K562 (cell line): ENCODE data around the gene SH3YL1. TPM values are rescaled to one million over a fixed set of nuclear protein-coding genes. Genes with fewer than 3 reads are reported as not detected.

Experiments used
- CC2D1A ChIP-seq: fragments of 450-650 bp; IDR thresholded peaks from 2 replicates; pipeline ENCODE4 v1.6.1; 2017; ENCODE audit warnings: mild to moderate bottlenecking
- EGR1 ChIP-seq: fragments of 450-650 bp; conservative IDR thresholded peaks from 2 replicates; pipeline ENCODE4 v1.6.1; 2017; ENCODE audit warnings: mild to moderate bottlenecking
- ZKSCAN1 ChIP-seq: fragments of 150-350 bp; IDR thresholded peaks from 2 replicates; pipeline ENCODE4 v1.6.1; 2016; ENCODE audit warnings: low read depth, low read length
- polyA plus RNA-seq, 8 experiments: library from polyadenylated mRNA; depleted of rRNA in 4 of 8; stranded (reverse) in 5 of 8; unstranded in 3 of 8; fragments of >200 nt; fragmentation: Nextera tagmentation in 2 of 8; fragmentation: Illumina TruSeq in 1 of 8; extraction: Ambion mirVana in 2 of 8; extraction: Trizol in 1 of 8; gene quantifications; 2 replicates each; pipeline versions ENCODE4 v1.2.1 to v1.2.3, GENCODE V29; 2011 to 2014; ENCODE audit warnings: inconsistent platforms in 1 of 8, missing spikeins in 1 of 8
- total RNA-seq, 7 experiments: library from RNA; depleted of rRNA in 6 of 7; stranded (reverse); fragments of >200 nt in 6 of 7; fragmentation: Illumina TruSeq in 2 of 7; extraction: Trizol in 2 of 7; gene quantifications; 2 replicates each; pipeline versions ENCODE4 v1.2.1 to v1.2.3, GENCODE V29; 2011 to 2021; ENCODE audit warnings: low replicate concordance in 1 of 7
- TF ChIP-seq, protein P1 (sequence below): fragments of 450-650 bp; IDR thresholded peaks from 2 replicates; pipeline ENCODE4 v1.6.1; 2016; ENCODE audit warnings: borderline replicate concordance
- TF ChIP-seq, protein P2 (sequence below): fragments of 250-450 bp; sonication (Bioruptor Pico); IDR thresholded peaks from 2 replicates; pipeline ENCODE4 v1.4.0; 2020; ENCODE audit warnings: mild to moderate bottlenecking, moderate library complexity
- TF ChIP-seq, protein P3 (sequence below): sonication (generic); formaldehyde crosslinking; IDR thresholded peaks from 2 replicates; pipeline ENCODE4 v1.9.0; 2022; ENCODE audit warnings: mild to moderate bottlenecking, missing genetic modification reagents
- TF ChIP-seq, protein P4 (sequence below): fragments of 450-650 bp; IDR thresholded peaks from 2 replicates; pipeline ENCODE4 v1.6.1; 2016; ENCODE audit warnings: mild to moderate bottlenecking, moderate library complexity

Gene SH3YL1
- total and polyA plus RNA-seq, 9 of the 15 experiments (the other 6 are each of a cell fraction or from before 2014, with no cell fraction given): 3.9 to 7.8 (median 5.3) TPM

DNA sequence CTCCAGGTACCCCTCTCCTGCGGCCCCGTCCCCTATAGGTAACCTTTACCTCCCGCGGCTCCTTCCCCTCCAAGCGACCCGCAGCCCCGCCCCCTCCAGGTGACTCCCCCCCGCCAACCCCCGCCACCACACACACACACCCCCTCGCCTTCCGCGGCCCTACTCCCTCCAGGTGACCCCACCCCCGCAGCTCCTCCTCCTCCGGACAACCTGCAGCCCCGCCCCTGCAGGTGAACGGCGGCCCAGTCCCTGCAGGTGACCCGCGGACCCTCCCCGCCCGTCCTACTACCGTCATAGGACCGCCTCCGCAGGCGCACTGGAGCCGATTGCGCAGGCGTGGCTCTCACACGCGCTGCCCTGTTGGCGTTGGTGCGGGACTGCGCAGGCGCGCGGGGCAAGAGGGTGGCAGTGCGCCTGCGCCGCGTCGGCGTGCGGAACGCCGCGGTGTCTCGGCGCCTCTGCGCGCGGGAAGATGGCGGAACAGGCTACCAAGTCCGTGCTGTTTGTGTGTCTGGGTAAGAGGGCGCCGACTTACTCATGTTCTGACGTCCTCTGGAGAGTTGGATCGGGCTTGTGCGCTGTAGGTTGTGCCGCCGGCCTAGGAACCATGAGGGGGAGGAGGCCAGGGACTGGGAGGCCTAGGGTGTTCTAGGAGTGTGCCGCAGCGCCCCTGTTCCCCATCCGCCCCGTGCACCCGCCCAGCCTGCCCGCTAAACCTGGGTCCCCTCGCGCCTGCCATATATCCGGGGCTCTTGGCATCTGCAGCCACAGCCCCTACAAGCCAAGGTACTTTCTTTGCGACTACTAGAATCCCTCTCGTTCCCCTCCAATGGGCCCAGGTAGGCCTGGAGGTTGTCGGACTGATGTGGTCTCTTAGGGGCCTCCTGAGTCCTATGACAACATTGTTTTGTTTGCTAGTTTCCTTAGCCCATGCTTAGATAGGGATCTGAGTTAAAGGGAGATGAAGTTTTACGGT, 949 bp upstream of the SH3YL1 start, which contains the start of gene ACP1 (continued):
- TF ChIP-seq ZKSCAN1 (peak; percentile 56), CC2D1A (no peak), EGR1 (peak; percentile 87)
- TF ChIP-seq, protein P1, sequence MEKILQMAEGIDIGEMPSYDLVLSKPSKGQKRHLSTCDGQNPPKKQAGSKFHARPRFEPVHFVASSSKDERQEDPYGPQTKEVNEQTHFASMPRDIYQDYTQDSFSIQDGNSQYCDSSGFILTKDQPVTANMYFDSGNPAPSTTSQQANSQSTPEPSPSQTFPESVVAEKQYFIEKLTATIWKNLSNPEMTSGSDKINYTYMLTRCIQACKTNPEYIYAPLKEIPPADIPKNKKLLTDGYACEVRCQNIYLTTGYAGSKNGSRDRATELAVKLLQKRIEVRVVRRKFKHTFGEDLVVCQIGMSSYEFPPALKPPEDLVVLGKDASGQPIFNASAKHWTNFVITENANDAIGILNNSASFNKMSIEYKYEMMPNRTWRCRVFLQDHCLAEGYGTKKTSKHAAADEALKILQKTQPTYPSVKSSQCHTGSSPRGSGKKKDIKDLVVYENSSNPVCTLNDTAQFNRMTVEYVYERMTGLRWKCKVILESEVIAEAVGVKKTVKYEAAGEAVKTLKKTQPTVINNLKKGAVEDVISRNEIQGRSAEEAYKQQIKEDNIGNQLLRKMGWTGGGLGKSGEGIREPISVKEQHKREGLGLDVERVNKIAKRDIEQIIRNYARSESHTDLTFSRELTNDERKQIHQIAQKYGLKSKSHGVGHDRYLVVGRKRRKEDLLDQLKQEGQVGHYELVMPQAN: peak; percentile 83
- TF ChIP-seq, protein P2, sequence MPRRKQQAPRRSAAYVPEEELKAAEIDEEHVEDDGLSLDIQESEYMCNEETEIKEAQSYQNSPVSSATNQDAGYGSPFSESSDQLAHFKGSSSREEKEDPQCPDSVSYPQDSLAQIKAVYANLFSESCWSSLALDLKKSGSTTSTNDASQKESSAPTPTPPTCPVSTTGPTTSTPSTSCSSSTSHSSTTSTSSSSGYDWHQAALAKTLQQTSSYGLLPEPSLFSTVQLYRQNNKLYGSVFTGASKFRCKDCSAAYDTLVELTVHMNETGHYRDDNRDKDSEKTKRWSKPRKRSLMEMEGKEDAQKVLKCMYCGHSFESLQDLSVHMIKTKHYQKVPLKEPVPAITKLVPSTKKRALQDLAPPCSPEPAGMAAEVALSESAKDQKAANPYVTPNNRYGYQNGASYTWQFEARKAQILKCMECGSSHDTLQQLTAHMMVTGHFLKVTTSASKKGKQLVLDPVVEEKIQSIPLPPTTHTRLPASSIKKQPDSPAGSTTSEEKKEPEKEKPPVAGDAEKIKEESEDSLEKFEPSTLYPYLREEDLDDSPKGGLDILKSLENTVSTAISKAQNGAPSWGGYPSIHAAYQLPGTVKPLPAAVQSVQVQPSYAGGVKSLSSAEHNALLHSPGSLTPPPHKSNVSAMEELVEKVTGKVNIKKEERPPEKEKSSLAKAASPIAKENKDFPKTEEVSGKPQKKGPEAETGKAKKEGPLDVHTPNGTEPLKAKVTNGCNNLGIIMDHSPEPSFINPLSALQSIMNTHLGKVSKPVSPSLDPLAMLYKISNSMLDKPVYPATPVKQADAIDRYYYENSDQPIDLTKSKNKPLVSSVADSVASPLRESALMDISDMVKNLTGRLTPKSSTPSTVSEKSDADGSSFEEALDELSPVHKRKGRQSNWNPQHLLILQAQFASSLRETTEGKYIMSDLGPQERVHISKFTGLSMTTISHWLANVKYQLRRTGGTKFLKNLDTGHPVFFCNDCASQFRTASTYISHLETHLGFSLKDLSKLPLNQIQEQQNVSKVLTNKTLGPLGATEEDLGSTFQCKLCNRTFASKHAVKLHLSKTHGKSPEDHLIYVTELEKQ (CRISPR knock-in tag): no peak
- TF ChIP-seq, protein P3, sequence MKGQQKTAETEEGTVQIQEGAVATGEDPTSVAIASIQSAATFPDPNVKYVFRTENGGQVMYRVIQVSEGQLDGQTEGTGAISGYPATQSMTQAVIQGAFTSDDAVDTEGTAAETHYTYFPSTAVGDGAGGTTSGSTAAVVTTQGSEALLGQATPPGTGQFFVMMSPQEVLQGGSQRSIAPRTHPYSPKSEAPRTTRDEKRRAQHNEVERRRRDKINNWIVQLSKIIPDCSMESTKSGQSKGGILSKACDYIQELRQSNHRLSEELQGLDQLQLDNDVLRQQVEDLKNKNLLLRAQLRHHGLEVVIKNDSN (CRISPR knock-in tag): peak; percentile 34; the same call in 1 of the 2 replicates
- TF ChIP-seq, protein P4, sequence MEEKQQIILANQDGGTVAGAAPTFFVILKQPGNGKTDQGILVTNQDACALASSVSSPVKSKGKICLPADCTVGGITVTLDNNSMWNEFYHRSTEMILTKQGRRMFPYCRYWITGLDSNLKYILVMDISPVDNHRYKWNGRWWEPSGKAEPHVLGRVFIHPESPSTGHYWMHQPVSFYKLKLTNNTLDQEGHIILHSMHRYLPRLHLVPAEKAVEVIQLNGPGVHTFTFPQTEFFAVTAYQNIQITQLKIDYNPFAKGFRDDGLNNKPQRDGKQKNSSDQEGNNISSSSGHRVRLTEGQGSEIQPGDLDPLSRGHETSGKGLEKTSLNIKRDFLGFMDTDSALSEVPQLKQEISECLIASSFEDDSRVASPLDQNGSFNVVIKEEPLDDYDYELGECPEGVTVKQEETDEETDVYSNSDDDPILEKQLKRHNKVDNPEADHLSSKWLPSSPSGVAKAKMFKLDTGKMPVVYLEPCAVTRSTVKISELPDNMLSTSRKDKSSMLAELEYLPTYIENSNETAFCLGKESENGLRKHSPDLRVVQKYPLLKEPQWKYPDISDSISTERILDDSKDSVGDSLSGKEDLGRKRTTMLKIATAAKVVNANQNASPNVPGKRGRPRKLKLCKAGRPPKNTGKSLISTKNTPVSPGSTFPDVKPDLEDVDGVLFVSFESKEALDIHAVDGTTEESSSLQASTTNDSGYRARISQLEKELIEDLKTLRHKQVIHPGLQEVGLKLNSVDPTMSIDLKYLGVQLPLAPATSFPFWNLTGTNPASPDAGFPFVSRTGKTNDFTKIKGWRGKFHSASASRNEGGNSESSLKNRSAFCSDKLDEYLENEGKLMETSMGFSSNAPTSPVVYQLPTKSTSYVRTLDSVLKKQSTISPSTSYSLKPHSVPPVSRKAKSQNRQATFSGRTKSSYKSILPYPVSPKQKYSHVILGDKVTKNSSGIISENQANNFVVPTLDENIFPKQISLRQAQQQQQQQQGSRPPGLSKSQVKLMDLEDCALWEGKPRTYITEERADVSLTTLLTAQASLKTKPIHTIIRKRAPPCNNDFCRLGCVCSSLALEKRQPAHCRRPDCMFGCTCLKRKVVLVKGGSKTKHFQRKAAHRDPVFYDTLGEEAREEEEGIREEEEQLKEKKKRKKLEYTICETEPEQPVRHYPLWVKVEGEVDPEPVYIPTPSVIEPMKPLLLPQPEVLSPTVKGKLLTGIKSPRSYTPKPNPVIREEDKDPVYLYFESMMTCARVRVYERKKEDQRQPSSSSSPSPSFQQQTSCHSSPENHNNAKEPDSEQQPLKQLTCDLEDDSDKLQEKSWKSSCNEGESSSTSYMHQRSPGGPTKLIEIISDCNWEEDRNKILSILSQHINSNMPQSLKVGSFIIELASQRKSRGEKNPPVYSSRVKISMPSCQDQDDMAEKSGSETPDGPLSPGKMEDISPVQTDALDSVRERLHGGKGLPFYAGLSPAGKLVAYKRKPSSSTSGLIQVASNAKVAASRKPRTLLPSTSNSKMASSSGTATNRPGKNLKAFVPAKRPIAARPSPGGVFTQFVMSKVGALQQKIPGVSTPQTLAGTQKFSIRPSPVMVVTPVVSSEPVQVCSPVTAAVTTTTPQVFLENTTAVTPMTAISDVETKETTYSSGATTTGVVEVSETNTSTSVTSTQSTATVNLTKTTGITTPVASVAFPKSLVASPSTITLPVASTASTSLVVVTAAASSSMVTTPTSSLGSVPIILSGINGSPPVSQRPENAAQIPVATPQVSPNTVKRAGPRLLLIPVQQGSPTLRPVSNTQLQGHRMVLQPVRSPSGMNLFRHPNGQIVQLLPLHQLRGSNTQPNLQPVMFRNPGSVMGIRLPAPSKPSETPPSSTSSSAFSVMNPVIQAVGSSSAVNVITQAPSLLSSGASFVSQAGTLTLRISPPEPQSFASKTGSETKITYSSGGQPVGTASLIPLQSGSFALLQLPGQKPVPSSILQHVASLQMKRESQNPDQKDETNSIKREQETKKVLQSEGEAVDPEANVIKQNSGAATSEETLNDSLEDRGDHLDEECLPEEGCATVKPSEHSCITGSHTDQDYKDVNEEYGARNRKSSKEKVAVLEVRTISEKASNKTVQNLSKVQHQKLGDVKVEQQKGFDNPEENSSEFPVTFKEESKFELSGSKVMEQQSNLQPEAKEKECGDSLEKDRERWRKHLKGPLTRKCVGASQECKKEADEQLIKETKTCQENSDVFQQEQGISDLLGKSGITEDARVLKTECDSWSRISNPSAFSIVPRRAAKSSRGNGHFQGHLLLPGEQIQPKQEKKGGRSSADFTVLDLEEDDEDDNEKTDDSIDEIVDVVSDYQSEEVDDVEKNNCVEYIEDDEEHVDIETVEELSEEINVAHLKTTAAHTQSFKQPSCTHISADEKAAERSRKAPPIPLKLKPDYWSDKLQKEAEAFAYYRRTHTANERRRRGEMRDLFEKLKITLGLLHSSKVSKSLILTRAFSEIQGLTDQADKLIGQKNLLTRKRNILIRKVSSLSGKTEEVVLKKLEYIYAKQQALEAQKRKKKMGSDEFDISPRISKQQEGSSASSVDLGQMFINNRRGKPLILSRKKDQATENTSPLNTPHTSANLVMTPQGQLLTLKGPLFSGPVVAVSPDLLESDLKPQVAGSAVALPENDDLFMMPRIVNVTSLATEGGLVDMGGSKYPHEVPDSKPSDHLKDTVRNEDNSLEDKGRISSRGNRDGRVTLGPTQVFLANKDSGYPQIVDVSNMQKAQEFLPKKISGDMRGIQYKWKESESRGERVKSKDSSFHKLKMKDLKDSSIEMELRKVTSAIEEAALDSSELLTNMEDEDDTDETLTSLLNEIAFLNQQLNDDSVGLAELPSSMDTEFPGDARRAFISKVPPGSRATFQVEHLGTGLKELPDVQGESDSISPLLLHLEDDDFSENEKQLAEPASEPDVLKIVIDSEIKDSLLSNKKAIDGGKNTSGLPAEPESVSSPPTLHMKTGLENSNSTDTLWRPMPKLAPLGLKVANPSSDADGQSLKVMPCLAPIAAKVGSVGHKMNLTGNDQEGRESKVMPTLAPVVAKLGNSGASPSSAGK: peak; percentile 73
